ENCODE data around the gene GRIA1. TPM values are rescaled to one million over a fixed set of nuclear protein-coding genes. Genes with fewer than 3 reads are reported as not detected.

The GRIA1 gene
- total and polyA plus RNA-seq, 2 of the 4 experiments (the other 2 are of a cell fraction) = 0.48 to 1.3 TPM

GRCh38 chr5:153774686-153775085 is 284.2 kb downstream of the GRIA1 start:
- no peaks in the 10 kb centered on the region for H3K36me3 ChIP-seq (ENCODE audit: control insufficient read depth, insufficient read depth, low read length)
- H2AK5ac ChIP-seq (ENCODE audit: low read depth, low read length) = no peak overlapping the region
- H3K23ac ChIP-seq (ENCODE audit: low read depth, low read length) = no peak overlapping the region
- H3K4me2 ChIP-seq (ENCODE audit: low read depth, low read length) = no peak overlapping the region
- H3K9ac ChIP-seq (ENCODE audit: low read depth, low read length) = no peak overlapping the region
- ATAC-seq (ENCODE audit: low read depth) = no peak
- no peak overlapping the region for H2AFZ ChIP-seq (replicated peaks; ENCODE audit: low read length, poor library complexity)
- H3K9me1 ChIP-seq (ENCODE audit: insufficient read depth, low read length) = no peaks in the 10 kb centered on the region
- POLR2A ChIA-PET (ENCODE audit: unreplicated experiment) = no interaction called here
- intact Hi-C loops (cut with micrococcal nuclease) = no loop called here
- no peak overlapping the region for H2BK120ac ChIP-seq (ENCODE audit: low read depth, low read length)
- TF ChIP-seq USF2 (IDR thresholded peaks at IDR 0.05; ENCODE audit: low read depth, low read length) (no peak), POLR2A (IDR thresholded peaks at IDR 0.05; ENCODE audit: low read depth, low read length) (no peak), FOS (IDR thresholded peaks at IDR 0.05; ENCODE audit: low read depth, low read length) (no peak), NFE2L2 (IDR thresholded peaks at IDR 0.05; ENCODE audit: low read depth, low read length) (no peak), RFX5 (IDR thresholded peaks at IDR 0.05; ENCODE audit: low read depth, low read length) (no peak), MAZ (IDR thresholded peaks at IDR 0.05; ENCODE audit: borderline replicate concordance, low read depth, low read length) (no peak)
- no peak overlapping the region for H3K56ac ChIP-seq (ENCODE audit: extremely low read depth, insufficient read depth, low read length)
- no peaks in the 10 kb centered on the region for H4K20me1 ChIP-seq (ENCODE audit: insufficient read depth, low read length)
- H3K79me1 ChIP-seq (ENCODE audit: low read depth in 1 of 2, low read length in 2 of 2) = no peaks in the 10 kb centered on the region
- dilution Hi-C loops (cut with HindIII; ENCODE audit: low sequenced_read_pairs, unreplicated experiment) = no loop called here
- H3K27ac ChIP-seq (ENCODE audit: insufficient read depth, low read length) = no peak overlapping the region
- H4K8ac ChIP-seq (ENCODE audit: low read depth in 2 of 2, low read length in 2 of 2) = no peak overlapping the region
- no peak overlapping the region for H3K4ac ChIP-seq (ENCODE audit: low read depth, low read length)
- in situ Hi-C loops (cut with MboI; ENCODE audit: low sequenced_read_pairs) = no loop called here
- H4K5ac ChIP-seq (ENCODE audit: low read depth, low read length) = no peak overlapping the region
- no peaks in the 10 kb centered on the region for H3K9me3 ChIP-seq (ENCODE audit: control insufficient read depth, insufficient read depth, low read length)
- no peak for DNase-seq
- no peak overlapping the region for H3K18ac ChIP-seq (ENCODE audit: low read depth, low read length)
- BruUV-seq (replicated peaks) = no TSS peak
- no peak overlapping the region for H2AK9ac ChIP-seq (replicated peaks; ENCODE audit: low read depth, low read length, poor library complexity)
- CTCF ChIA-PET = no interaction called here
- no peak overlapping the region for H2BK20ac ChIP-seq (ENCODE audit: low read depth, low read length)
- no peak overlapping the region for H4K91ac ChIP-seq (ENCODE audit: insufficient read depth, low read depth, low read length)
- no CpG with 5 or more reads among the region's 1 CpG for WGBS, 2 experiments (ENCODE audit: extremely low coverage in 2 of 2, insufficient read length in 1 of 2)
- H3K27me3 ChIP-seq (ENCODE audit: control insufficient read depth, insufficient read depth, low read length) = no peaks in the 10 kb centered on the region
- no peaks in the 10 kb centered on the region for H3K4me1 ChIP-seq (ENCODE audit: control insufficient read depth, insufficient read depth, low read length)
- no peak overlapping the region for H2BK5ac ChIP-seq (ENCODE audit: low read depth, low read length, poor library complexity, severe bottlenecking)
- no peak overlapping the region for H3K4me3 ChIP-seq (ENCODE audit: insufficient read depth, low read depth, low read length)
- H3K14ac ChIP-seq (replicated peaks; ENCODE audit: low read depth, low read length) = no peak overlapping the region
- H2BK15ac ChIP-seq (ENCODE audit: low read depth, low read length) = no peak overlapping the region
